IMR-90 (cell line): ENCODE data around the gene FRMPD4. TPM values are rescaled to one million over a fixed set of nuclear protein-coding genes. Genes with fewer than 3 reads are reported as not detected.

Experiments used
- ATAC-seq: fragments of 200-7000 bp; cut with Tn5 transposase; 2 replicates; pipeline ENCODE4 v1.9.1; 2020; ENCODE audit warnings: low read depth, mild to moderate bottlenecking, moderate library complexity
- BruUV-seq: library from RNA; stranded (reverse); fragments of 400-500 nt; replicated peaks from 2 replicates; lab custom pipeline; 2021; lab: Mats Ljungman, UMichigan
- CTCF ChIA-PET: fragments of 300-600 bp; formaldehyde crosslinking; extraction: SDS; loops from one replicate; lab custom pipeline; 2021; ENCODE audit warnings: antibody characterized with exemption; lab: Yijun Ruan, JAX
- POLR2A ChIA-PET: fragments of 300-600 bp; sonication (Branson Sonifier 250); formaldehyde crosslinking; loops from one replicate; lab custom pipeline; 2022; ENCODE audit warnings: antibody characterized with exemption; ENCODE audit not compliant: unreplicated experiment; lab: Charles Lee
- DNase-seq: peaks from one replicate; pipeline ENCODE4 v3.0.0; 2013
- H2AFZ ChIP-seq: replicated peaks from 2 replicates; pipeline ENCODE3; 2013; ENCODE audit warnings: low read length, mild to moderate bottlenecking; ENCODE audit not compliant: poor library complexity
- H2AK5ac ChIP-seq: 2 replicates; pipeline ENCODE4 v1.6.1; 2013; ENCODE audit warnings: low read depth, low read length, inconsistent platforms
- H2AK9ac ChIP-seq: replicated peaks from 2 replicates; pipeline ENCODE3; 2013; ENCODE audit warnings: mild to moderate bottlenecking, low read depth, low read length, moderate library complexity; ENCODE audit not compliant: poor library complexity
- H2BK120ac ChIP-seq: 2 replicates; pipeline ENCODE4 v1.6.1; 2013; ENCODE audit warnings: low read depth, low read length, inconsistent platforms
- H2BK15ac ChIP-seq: 3 replicates; pipeline ENCODE4 v1.6.1; 2013; ENCODE audit warnings: low read depth, low read length, inconsistent platforms
- H2BK20ac ChIP-seq: 2 replicates; pipeline ENCODE4 v1.6.1; 2013; ENCODE audit warnings: low read depth, mild to moderate bottlenecking, inconsistent platforms, low read length, moderate library complexity
- H2BK5ac ChIP-seq: 2 replicates; pipeline ENCODE4 v1.6.1; 2013; ENCODE audit warnings: mild to moderate bottlenecking, low read depth, low read length, inconsistent platforms; ENCODE audit not compliant: poor library complexity, severe bottlenecking
- H3K14ac ChIP-seq: replicated peaks from 2 replicates; pipeline ENCODE4 v1.6.1; 2013; ENCODE audit warnings: low read depth, low read length, inconsistent platforms
- H3K18ac ChIP-seq: 2 replicates; pipeline ENCODE4 v1.6.1; 2013; ENCODE audit warnings: low read depth, low read length, control low read depth
- H3K23ac ChIP-seq: 2 replicates; pipeline ENCODE4 v1.6.1; 2013; ENCODE audit warnings: low read depth, low read length, inconsistent platforms
- H3K27ac ChIP-seq: 2 replicates; pipeline ENCODE4 v1.5.1; 2013; ENCODE audit warnings: mild to moderate bottlenecking, control low read depth, low read length; ENCODE audit not compliant: insufficient read depth
- H3K27me3 ChIP-seq: 2 replicates; pipeline ENCODE4 v1.6.1; 2013; ENCODE audit warnings: low read length; ENCODE audit not compliant: control insufficient read depth, insufficient read depth
- H3K36me3 ChIP-seq: 2 replicates; pipeline ENCODE4 v1.6.1; 2013; ENCODE audit warnings: low read length, mixed read lengths; ENCODE audit not compliant: control insufficient read depth, insufficient read depth
- H3K4ac ChIP-seq: 2 replicates; pipeline ENCODE4 v1.6.1; 2013; ENCODE audit warnings: low read depth, low read length, inconsistent platforms
- H3K4me1 ChIP-seq: 2 replicates; pipeline ENCODE4 v1.6.1; 2013; ENCODE audit warnings: low read length, mixed read lengths; ENCODE audit not compliant: control insufficient read depth, insufficient read depth
- H3K4me2 ChIP-seq: 2 replicates; pipeline ENCODE4 v1.6.1; 2013; ENCODE audit warnings: low read depth, mild to moderate bottlenecking, control low read depth, low read length, moderate library complexity
- H3K4me3 ChIP-seq: 2 replicates; pipeline ENCODE4 v1.5.1; 2013; ENCODE audit warnings: low read depth, mild to moderate bottlenecking, control low read depth, low read length, moderate library complexity; ENCODE audit not compliant: insufficient read depth
- H3K56ac ChIP-seq: 2 replicates; pipeline ENCODE4 v1.6.1; 2013; ENCODE audit warnings: low read length, inconsistent platforms; ENCODE audit not compliant: insufficient read depth; ENCODE audit errors: extremely low read depth
- H3K79me1 ChIP-seq, 2 experiments: 2 replicates each; pipeline ENCODE4 v1.6.1; 2013; ENCODE audit warnings: low read length in 2 of 2, inconsistent platforms in 1 of 2, low read depth in 1 of 2
- H3K9ac ChIP-seq: 2 replicates; pipeline ENCODE4 v1.6.1; 2013; ENCODE audit warnings: low read depth, low read length, control low read depth
- H3K9me1 ChIP-seq: 2 replicates; pipeline ENCODE4 v1.6.1; 2013; ENCODE audit warnings: low read length, inconsistent platforms; ENCODE audit not compliant: insufficient read depth
- H3K9me3 ChIP-seq: 2 replicates; pipeline ENCODE4 v1.6.1; 2013; ENCODE audit warnings: low read length; ENCODE audit not compliant: control insufficient read depth, insufficient read depth
- H4K20me1 ChIP-seq: 2 replicates; pipeline ENCODE4 v1.6.1; 2013; ENCODE audit warnings: low read length, inconsistent platforms; ENCODE audit not compliant: insufficient read depth
- H4K5ac ChIP-seq: 2 replicates; pipeline ENCODE4 v1.6.1; 2013; ENCODE audit warnings: mild to moderate bottlenecking, low read depth, low read length, control low read depth
- H4K8ac ChIP-seq, 2 experiments: 2 replicates each; pipeline ENCODE4 v1.6.1; 2013; ENCODE audit warnings: low read depth in 2 of 2, low read length in 2 of 2, control low read depth in 1 of 2, inconsistent platforms in 1 of 2
- H4K91ac ChIP-seq: 2 replicates; pipeline ENCODE4 v1.6.1; 2013; ENCODE audit warnings: low read depth, low read length, inconsistent platforms; ENCODE audit not compliant: insufficient read depth
- CEBPB ChIP-seq: IDR thresholded peaks from 2 replicates; pipeline ENCODE4 v1.6.1; 2012; ENCODE audit warnings: low read depth, low read length, improper control_type of control experiment
- CHD1 ChIP-seq: IDR thresholded peaks from 2 replicates; pipeline ENCODE4 v1.6.1; 2012; ENCODE audit warnings: low read depth, low read length, improper control_type of control experiment
- FOS ChIP-seq: fragments of 150-350 bp; IDR thresholded peaks from 2 replicates; pipeline ENCODE4 v1.6.1; 2016; ENCODE audit warnings: low read depth, low read length
- MAFK ChIP-seq: IDR thresholded peaks from 2 replicates; pipeline ENCODE4 v1.6.1; 2012; ENCODE audit warnings: low read depth, low read length, improper control_type of control experiment
- MAZ ChIP-seq: IDR thresholded peaks from 2 replicates; pipeline ENCODE4 v1.6.1; 2012; ENCODE audit warnings: low read depth, mild to moderate bottlenecking, low read length, improper control_type of control experiment, moderate library complexity, borderline replicate concordance
- NFE2L2 ChIP-seq: fragments of 150-350 bp; IDR thresholded peaks from 2 replicates; pipeline ENCODE4 v1.6.1; 2016; ENCODE audit warnings: low read depth, mild to moderate bottlenecking, low read length
- RCOR1 ChIP-seq: IDR thresholded peaks from 2 replicates; pipeline ENCODE4 v1.6.1; 2012; ENCODE audit warnings: mild to moderate bottlenecking, low read length, improper control_type of control experiment; ENCODE audit not compliant: insufficient replicate concordance
- SMC3 ChIP-seq: fragments of 150-350 bp; IDR thresholded peaks from 2 replicates; pipeline ENCODE4 v1.6.1; 2016; ENCODE audit warnings: low read depth, mild to moderate bottlenecking, antibody characterized with exemption, low read length, moderate library complexity
- WGBS, 2 experiments: methylation state at CpG; one replicate each; pipeline versions ENCODE4 v1.1.5 to v1.1.7; 2013; ENCODE audit warnings: missing lambda C conversion rate in 2 of 2; ENCODE audit not compliant: insufficient read length in 1 of 2; ENCODE audit errors: extremely low coverage in 2 of 2; 5-methylcytosine and 5-hydroxymethylcytosine counted together
- dilution Hi-C: fragments of 300-500 bp; cut with HindIII; formaldehyde crosslinking; loops from one replicate; pipeline ENCODE4 v1.14.3; 2018; ENCODE audit warnings: low sequenced_read_pairs; ENCODE audit not compliant: unreplicated experiment
- in situ Hi-C: fragments of 300-500 bp; cut with MboI; formaldehyde crosslinking; loops from 3 replicates; pipeline ENCODE4 v1.14.3; 2019; ENCODE audit warnings: low sequenced_read_pairs, inconsistent platforms, mixed read lengths
- intact Hi-C: fragments of 100-400 bp; cut with micrococcal nuclease; formaldehyde crosslinking; loops from 2 replicates; pipeline ENCODE4 v1.10.0; 2022
- polyA plus RNA-seq, 3 experiments: library from polyadenylated mRNA; depleted of rRNA; stranded (reverse); fragments of >200 nt; gene quantifications; 2 replicates each; pipeline ENCODE4 v1.2.3, GENCODE V29; 2012; ENCODE audit warnings: low replicate concordance in 1 of 3
- total RNA-seq: library from RNA; depleted of rRNA; stranded (reverse); fragments of >200 nt; gene quantifications from 2 replicates; pipeline ENCODE4 v1.2.3, GENCODE V29; 2012

Gene FRMPD4
- total and polyA plus RNA-seq, 2 of the 4 experiments (the other 2 are of a cell fraction) = 0.53 to 1.1 TPM

- H3K36me3 ChIP-seq = no peaks in the 10 kb centered on the region
- peak overlapping the region; percentile 96 for H2BK20ac ChIP-seq
- peak overlapping the region; percentile 92 for H2BK5ac ChIP-seq
- dilution Hi-C loops (no loop called here), in situ Hi-C loops (no loop called here), intact Hi-C loops (loop anchor here (5.0 kb wide), 1 partner anchor 207 kb away; no protein-coding TSS in a partner anchor)
- no peak overlapping the region for H2AFZ ChIP-seq
- H3K9me3 ChIP-seq = no peaks in the 10 kb centered on the region
- WGBS, 2 experiments = no CpG with 5 or more reads among the region's 2 CpGs
- peak overlapping the region; percentile 55 for H3K56ac ChIP-seq
- no peak overlapping the region; the same call in 1 of the 2 replicates for H3K4me2 ChIP-seq
- H3K27ac ChIP-seq = peak overlapping the region; percentile 75
- ChIA-PET POLR2A (interaction anchor here (0.6 kb wide), 1 partner anchor 50 kb away, joined by 11 read pairs; no protein-coding TSS in a partner anchor), CTCF (no interaction called here)
- ATAC-seq (peak; percentile 76), DNase-seq (peak; percentile 86)
- H2BK15ac ChIP-seq = no peak overlapping the region; the same call in 2 of the 3 replicates
- no peak overlapping the region for H2AK9ac ChIP-seq
- H3K23ac ChIP-seq = peak overlapping the region; percentile 87; the same call in 1 of the 2 replicates
- no peaks in the 10 kb centered on the region for H3K9me1 ChIP-seq
- H3K4me3 ChIP-seq = no peak overlapping the region
- peak overlapping the region; percentile 92 for H3K18ac ChIP-seq
- H2AK5ac ChIP-seq = no peak overlapping the region
- no peaks in the 10 kb centered on the region for H4K20me1 ChIP-seq
- BruUV-seq = no TSS peak
- TF ChIP-seq NFE2L2 (peak; percentile 85), RCOR1 (no peak), FOS (peak; percentile 41; the same call in 1 of the 2 replicates), CEBPB (peak; percentile 54), MAZ (no peak), MAFK (peak; percentile 35; the same call in 1 of the 2 replicates), CHD1 (no peak), SMC3 (no peak)
- no peak overlapping the region for H3K9ac ChIP-seq
- H3K27me3 ChIP-seq = no peaks in the 10 kb centered on the region
- H3K4ac ChIP-seq = peak overlapping the region; percentile 78; the same call in 1 of the 2 replicates
- peaks cover 2% of the 10 kb centered on the region; the same call in 1 of the 2 replicates for H3K4me1 ChIP-seq
- peak overlapping the region; percentile 89 for H2BK120ac ChIP-seq
- H4K8ac ChIP-seq = peak overlapping the region; percentile 70 to 90
- H3K14ac ChIP-seq = 0 out of 2 replicates have a peak overlapping the region, but pooled peaks have one; percentile 64
- H4K91ac ChIP-seq = peak overlapping the region; percentile 96; the same call in 1 of the 2 replicates
- H4K5ac ChIP-seq = peak overlapping the region; percentile 55; the same call in 1 of the 2 replicates
- H3K79me1 ChIP-seq = peaks cover 0 to 6% of the 10 kb centered on the region in 2 experiments; a peak in 2 of 4 replicates
Observed at GRCh38 chrX:12360383-12360782, 222.1 kb downstream of the FRMPD4 start.
